GM12874 (cell line): ENCODE results near the gene INTS3.

Source experiments
- TF ChIP-seq, protein P1 (sequence below): IDR thresholded peaks from 2 replicates; pipeline ENCODE4 v1.5.1; 2011; ENCODE audit warnings: low read depth, mild to moderate bottlenecking, control low read depth, low read length, moderate library complexity; ENCODE audit not compliant: insufficient read depth

INTS3 gene

DNA sequence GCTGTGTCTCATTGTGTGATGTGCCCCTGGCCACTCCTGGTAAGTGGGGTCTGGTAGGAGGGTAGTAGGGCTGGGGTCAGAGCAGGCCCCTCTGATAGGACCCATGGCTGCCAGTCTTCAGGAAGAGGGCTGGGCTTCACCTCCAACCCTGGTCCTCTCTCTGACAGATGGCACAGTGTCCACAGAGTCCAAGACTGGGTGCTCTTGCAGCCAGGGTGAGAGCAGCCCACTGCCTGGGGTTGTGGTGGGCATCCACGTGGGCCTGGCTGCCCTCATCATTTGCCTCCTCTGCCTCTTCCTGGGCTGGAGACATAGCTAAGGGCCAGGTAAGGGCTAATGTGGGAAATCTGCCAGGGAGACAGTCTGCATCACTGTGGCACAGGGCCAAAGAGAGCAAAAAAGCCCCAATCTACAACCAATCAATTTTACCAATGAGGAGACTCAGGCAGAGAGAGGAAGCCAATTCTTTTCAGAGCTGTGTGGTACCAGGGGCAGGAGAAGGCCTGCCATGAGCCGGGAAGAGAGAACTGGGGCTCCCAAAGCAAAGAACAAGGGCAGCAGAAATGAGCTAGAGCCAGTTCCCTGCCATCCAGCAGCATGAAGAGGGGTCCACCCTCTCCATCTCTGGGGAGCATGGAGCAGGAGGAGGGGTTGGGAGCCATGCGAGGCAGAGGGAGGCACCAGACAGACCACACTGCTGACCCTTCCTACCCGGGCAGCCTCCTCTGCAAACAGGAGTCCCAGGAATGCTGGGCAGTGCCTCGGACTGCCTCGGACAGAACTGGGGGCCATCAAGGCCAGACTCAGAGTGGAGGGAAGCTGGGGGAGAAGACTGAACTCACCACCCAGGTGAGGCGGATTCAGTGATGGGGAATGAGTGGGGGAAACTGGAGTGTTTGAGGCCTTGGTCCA lies 74.2 kb downstream of the INTS3 start:
- TF ChIP-seq, protein P1, sequence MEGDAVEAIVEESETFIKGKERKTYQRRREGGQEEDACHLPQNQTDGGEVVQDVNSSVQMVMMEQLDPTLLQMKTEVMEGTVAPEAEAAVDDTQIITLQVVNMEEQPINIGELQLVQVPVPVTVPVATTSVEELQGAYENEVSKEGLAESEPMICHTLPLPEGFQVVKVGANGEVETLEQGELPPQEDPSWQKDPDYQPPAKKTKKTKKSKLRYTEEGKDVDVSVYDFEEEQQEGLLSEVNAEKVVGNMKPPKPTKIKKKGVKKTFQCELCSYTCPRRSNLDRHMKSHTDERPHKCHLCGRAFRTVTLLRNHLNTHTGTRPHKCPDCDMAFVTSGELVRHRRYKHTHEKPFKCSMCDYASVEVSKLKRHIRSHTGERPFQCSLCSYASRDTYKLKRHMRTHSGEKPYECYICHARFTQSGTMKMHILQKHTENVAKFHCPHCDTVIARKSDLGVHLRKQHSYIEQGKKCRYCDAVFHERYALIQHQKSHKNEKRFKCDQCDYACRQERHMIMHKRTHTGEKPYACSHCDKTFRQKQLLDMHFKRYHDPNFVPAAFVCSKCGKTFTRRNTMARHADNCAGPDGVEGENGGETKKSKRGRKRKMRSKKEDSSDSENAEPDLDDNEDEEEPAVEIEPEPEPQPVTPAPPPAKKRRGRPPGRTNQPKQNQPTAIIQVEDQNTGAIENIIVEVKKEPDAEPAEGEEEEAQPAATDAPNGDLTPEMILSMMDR: no peak

DNA sequence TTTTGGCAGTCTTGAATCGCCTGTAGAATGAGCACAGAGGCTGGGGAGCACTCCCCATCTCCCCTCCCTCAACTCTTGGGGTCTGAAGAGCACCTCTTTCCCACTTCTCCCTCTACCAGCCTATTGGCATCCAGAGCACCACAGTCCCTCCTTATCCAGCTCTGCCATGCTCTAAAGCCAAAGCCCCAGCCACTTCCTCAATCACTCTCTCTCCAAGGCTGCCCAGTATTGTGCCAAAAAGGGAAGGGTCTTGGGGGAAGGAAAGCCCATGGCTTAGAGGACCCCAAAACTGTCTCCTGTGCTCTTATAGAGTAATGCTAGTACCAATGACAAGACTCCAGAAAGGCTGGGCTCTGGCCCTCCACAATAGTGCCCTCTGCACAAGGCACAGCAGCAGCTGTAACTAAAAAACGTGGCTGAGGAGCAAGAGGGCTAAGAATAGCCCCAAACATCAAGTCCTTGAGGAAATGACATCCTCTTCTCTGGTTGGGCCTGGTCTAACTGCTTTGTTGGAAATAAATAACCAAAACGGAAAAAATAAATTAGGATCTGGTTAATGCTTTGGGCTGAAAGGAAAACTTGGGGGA lies 75.7 kb downstream of the INTS3 start:
- TF ChIP-seq, protein P1: no peak

DNA sequence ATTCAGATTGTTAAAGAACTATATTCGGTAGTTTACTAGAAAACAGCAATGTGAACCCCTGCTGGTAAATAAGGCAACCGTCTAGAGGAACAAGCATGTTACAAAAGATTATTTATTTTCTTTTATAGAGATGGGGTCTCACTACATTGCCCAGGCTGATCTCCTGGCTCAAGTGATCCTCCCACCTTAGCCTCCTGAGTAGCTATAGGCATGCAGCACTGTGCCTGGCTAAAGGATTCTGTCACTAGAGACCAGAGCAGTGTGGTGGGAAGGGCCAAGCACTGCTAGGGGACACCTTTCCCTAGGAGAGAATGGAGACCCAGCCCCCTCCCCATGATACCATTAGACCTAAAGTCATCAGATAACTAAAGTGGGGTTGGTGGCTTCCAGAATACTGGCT lies 76.3 kb downstream of the INTS3 start:
- TF ChIP-seq, protein P1: no peak

DNA sequence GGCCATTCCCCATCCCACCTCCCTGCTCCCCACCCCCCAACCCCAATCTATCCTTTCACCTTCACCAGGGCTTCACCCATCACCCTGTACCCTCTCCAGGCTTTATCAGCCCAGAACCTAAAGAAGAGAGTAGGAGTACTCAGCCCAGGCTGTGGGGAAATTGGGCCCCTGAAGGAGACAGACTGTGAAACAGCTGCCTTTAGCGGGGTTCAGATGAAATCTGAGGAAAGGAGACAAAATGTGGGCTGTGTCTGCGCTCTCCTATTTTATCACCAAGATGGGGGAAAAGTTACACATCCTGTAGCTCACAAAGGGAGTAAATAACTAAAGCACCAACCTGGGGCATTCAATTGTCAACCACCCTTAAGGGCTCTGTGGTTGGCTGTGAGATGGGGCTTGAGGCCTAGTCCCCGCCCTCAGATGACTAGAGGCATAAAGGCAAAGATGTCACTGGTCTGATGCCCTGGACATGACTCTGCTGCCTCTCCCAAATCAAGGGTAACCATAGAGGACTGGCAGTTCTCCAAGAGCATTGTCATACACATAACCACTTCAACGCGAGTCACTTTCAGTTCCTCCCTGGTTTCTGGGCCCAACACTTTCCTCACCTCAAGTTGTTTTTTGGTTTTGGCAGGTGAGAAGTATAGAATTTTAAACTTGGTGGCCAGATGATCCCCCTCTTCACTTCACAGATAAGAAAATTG lies 77.3 kb downstream of the INTS3 start:
- TF ChIP-seq, protein P1: no peak

DNA sequence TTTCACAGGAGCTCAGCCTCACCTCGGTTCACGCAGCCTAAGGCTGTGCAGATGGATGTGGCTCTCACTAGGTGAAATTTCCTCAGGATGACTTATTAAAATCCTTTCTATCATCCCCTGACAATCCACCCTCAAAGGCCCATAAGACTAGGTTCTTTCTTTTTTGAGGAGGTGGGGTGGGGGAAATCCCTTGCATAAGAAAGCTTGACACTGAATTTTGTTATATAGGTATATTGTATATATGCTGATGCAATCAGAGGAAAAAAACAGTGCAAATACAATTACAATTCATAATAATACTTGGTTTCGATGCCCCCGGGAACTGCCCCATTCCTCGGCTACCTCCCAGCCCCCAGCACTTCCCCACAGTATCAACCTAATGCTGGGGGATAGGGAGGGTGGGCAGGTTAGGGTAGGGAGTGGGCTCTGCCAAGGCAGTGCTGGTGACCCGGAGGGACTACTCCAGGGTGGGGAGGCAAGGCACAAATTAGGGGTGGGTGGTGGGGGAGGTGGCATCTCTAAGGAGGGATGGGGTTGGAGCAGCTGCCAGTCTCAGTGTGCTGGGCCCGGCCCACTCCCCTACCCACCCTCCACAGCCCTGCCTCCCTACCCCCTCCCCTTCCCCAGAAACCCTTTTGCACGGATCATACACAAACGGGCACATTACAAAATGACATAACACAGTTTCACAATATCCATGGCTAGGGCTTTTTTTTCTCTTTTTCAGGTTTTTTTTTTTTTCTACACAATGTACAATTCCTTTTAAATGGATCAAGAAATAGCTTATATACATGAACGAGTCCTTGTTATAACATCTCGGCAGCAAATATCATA lies 78.3 kb downstream of the INTS3 start:
- TF ChIP-seq, protein P1: no peak

DNA sequence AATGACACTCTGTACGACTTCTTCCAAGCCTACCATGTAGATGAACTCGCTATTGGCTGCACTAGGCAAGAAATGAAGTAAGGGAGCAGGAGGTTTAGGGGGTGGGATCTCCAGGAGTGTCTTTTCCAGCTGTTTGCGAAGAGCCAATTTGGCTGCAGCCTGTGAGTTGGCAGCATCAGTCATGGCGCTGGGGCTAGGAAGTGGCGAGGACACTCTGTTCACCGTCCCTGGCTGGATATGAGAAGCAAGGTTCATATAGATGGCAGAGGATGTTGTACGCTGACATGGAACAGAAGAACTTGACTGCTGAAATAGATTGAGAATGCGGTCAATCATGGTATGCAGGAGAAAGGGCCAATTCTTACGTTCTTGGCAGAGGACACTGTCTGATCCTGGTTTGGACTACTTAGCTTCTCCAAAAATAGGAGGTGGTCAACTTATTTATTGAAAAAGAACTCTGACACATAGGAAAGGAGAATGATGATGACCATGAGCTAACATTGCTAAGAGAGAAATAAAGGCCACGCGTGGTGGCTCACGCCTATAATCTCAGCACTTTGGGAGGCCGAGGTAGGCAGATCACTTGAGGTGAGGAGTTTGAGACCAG lies 88.5 kb downstream of the INTS3 start:
- TF ChIP-seq, protein P1: no peak
